ENCODE data around the gene ACVR1. TPM values are rescaled to one million over a fixed set of nuclear protein-coding genes. Genes with fewer than 3 reads are reported as not detected.

Gene ACVR1
- total RNA-seq, 1 experiment from 2014 or later = 17.1 TPM

GRCh38 chr2:157769856-157770255 lies 106.3 kb downstream of the ACVR1 start:
- no peak overlapping the region for H3K27ac ChIP-seq (ENCODE audit: low read depth, low read length, poor library complexity, severe bottlenecking)
- no peak overlapping the region for H3K4me3 ChIP-seq (ENCODE audit: low read depth, low read length, poor library complexity, severe bottlenecking)
- POLR2A ChIA-PET (ENCODE audit: low non-redundant PET) = no interaction called here
- BruUV-seq (replicated peaks) = no TSS peak
- peaks cover 4% of the 10 kb centered on the region for H3K4me1 ChIP-seq (ENCODE audit: insufficient read depth, low read length, poor library complexity, severe bottlenecking)
- no peaks in the 10 kb centered on the region for H3K9me3 ChIP-seq (ENCODE audit: low read depth, low read length, poor library complexity, severe bottlenecking)
- intact Hi-C loops (cut with micrococcal nuclease; ENCODE audit: unreplicated experiment) = loop anchor here (10.0 kb wide), 1 partner anchor 465 kb away; no protein-coding TSS in a partner anchor
- CTCF ChIA-PET = no interaction called here
- H3K36me3 ChIP-seq (ENCODE audit: insufficient read depth, low read length, poor library complexity, severe bottlenecking) = peaks cover 15% of the 10 kb centered on the region
- TF ChIP-seq EZH2 (IDR thresholded peaks at IDR 0.05; ENCODE audit: borderline replicate concordance, low read depth, low read length, poor library complexity, severe bottlenecking) = no peak
- TF ChIP-seq, protein P1, sequence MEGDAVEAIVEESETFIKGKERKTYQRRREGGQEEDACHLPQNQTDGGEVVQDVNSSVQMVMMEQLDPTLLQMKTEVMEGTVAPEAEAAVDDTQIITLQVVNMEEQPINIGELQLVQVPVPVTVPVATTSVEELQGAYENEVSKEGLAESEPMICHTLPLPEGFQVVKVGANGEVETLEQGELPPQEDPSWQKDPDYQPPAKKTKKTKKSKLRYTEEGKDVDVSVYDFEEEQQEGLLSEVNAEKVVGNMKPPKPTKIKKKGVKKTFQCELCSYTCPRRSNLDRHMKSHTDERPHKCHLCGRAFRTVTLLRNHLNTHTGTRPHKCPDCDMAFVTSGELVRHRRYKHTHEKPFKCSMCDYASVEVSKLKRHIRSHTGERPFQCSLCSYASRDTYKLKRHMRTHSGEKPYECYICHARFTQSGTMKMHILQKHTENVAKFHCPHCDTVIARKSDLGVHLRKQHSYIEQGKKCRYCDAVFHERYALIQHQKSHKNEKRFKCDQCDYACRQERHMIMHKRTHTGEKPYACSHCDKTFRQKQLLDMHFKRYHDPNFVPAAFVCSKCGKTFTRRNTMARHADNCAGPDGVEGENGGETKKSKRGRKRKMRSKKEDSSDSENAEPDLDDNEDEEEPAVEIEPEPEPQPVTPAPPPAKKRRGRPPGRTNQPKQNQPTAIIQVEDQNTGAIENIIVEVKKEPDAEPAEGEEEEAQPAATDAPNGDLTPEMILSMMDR (conservative IDR thresholded peaks at IDR 0.05; ENCODE audit: low read depth, low read length) = no peak
- no peak for DNase-seq (ENCODE audit: low spot score)
- no peaks in the 10 kb centered on the region for H3K27me3 ChIP-seq (replicated peaks; ENCODE audit: insufficient read depth, low read depth, low read length, poor library complexity)

- Histone ChIP-seq H3K27me3 (replicated peaks; ENCODE audit: insufficient read depth, low read depth, low read length, poor library complexity) (no peaks in the 10 kb centered on the region), H3K4me3 (ENCODE audit: low read depth, low read length, poor library complexity, severe bottlenecking) (no peak overlapping the region), H3K36me3 (ENCODE audit: insufficient read depth, low read length, poor library complexity, severe bottlenecking) (peaks cover 11% of the 10 kb centered on the region), H3K27ac (ENCODE audit: low read depth, low read length, poor library complexity, severe bottlenecking) (no peak overlapping the region), H3K9me3 (ENCODE audit: low read depth, low read length, poor library complexity, severe bottlenecking) (no peaks in the 10 kb centered on the region), H3K4me1 (ENCODE audit: insufficient read depth, low read length, poor library complexity, severe bottlenecking) (no peaks in the 10 kb centered on the region)
- POLR2A ChIA-PET (ENCODE audit: low non-redundant PET) = no interaction called here
- no peak for DNase-seq (ENCODE audit: low spot score)
- BruUV-seq (replicated peaks) = no TSS peak
- TF ChIP-seq, protein P1 (conservative IDR thresholded peaks at IDR 0.05; ENCODE audit: low read depth, low read length) = no peak
- no peak for TF ChIP-seq EZH2 (IDR thresholded peaks at IDR 0.05; ENCODE audit: borderline replicate concordance, low read depth, low read length, poor library complexity, severe bottlenecking)
- CTCF ChIA-PET = no interaction called here
- intact Hi-C loops (cut with micrococcal nuclease; ENCODE audit: unreplicated experiment) = no loop called here
Measured at GRCh38 chr2:157764386-157764785, 111.7 kb downstream of the ACVR1 start.

DNA sequence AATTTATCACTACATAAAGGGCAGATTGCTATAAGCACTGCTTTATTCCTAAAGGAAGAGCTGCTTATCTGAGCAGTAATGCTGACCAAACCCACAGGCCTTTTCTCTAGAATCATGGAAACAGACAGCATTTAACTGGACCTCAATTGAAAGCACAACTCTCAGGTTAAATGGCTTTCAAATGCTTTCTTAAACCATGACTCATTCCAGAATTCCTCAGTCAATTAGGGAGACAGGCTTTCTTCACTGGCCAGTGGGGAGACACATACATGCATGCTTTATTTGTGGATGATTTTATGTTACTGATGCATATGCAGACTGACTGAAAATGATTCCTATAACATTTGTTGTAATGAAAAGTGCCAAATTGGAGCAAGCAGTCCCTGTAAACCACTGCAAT lies 114.6 kb downstream of the ACVR1 start:
- H3K36me3 ChIP-seq (ENCODE audit: insufficient read depth, low read length, poor library complexity, severe bottlenecking) = peaks cover 11% of the 10 kb centered on the region
- intact Hi-C loops (cut with micrococcal nuclease; ENCODE audit: unreplicated experiment) = no loop called here

More for the DNA sequence above, 114.6 kb downstream of the ACVR1 start:
- Histone ChIP-seq H3K4me1 (ENCODE audit: insufficient read depth, low read length, poor library complexity, severe bottlenecking) (no peaks in the 10 kb centered on the region), H3K9me3 (ENCODE audit: low read depth, low read length, poor library complexity, severe bottlenecking) (peaks cover 8% of the 10 kb centered on the region), H3K27me3 (replicated peaks; ENCODE audit: insufficient read depth, low read depth, low read length, poor library complexity) (no peaks in the 10 kb centered on the region), H3K27ac (ENCODE audit: low read depth, low read length, poor library complexity, severe bottlenecking) (no peak overlapping the region), H3K4me3 (ENCODE audit: low read depth, low read length, poor library complexity, severe bottlenecking) (no peak overlapping the region)
- no TSS peak for BruUV-seq (replicated peaks)
- DNase-seq (ENCODE audit: low spot score) = no peak
- ChIA-PET POLR2A (ENCODE audit: low non-redundant PET) (no interaction called here), CTCF (no interaction called here)
- TF ChIP-seq EZH2 (IDR thresholded peaks at IDR 0.05; ENCODE audit: borderline replicate concordance, low read depth, low read length, poor library complexity, severe bottlenecking) = no peak
- TF ChIP-seq, protein P1 (conservative IDR thresholded peaks at IDR 0.05; ENCODE audit: low read depth, low read length) = no peak
